Esophagus (tissue), 2 donors: ENCODE data around the gene VEPH1. TPM values are rescaled to one million over a fixed set of nuclear protein-coding genes. Genes with fewer than 3 reads are reported as not detected.

Source experiments
- H3K27ac ChIP-seq, 2 donors: one replicate each; pipeline ENCODE4 v1.5.1; 2013; ENCODE audit warnings: low read depth in 2 of 2, mild to moderate bottlenecking in 2 of 2, inconsistent platforms in 1 of 2, low read length in 1 of 2, moderate library complexity in 1 of 2
- H3K27me3 ChIP-seq, 2 donors: one replicate each; pipeline ENCODE4 v1.6.1; 2013; ENCODE audit warnings: low read length in 2 of 2, control low read depth in 1 of 2, mild to moderate bottlenecking in 1 of 2; ENCODE audit not compliant: insufficient read depth in 2 of 2, control insufficient read depth in 1 of 2
- H3K36me3 ChIP-seq, 2 donors: one replicate each; pipeline ENCODE4 v1.6.1; 2013; ENCODE audit warnings: low read length in 1 of 2; ENCODE audit not compliant: control insufficient read depth in 2 of 2, insufficient read depth in 2 of 2
- H3K4me1 ChIP-seq, 2 donors: one replicate each; pipeline ENCODE4 v1.6.1; 2013; ENCODE audit warnings: low read length in 1 of 2; ENCODE audit not compliant: control insufficient read depth in 2 of 2, insufficient read depth in 2 of 2
- H3K4me3 ChIP-seq, 2 donors: one replicate each; pipeline ENCODE4 v1.5.1; 2013; ENCODE audit warnings: low read length in 2 of 2, mild to moderate bottlenecking in 2 of 2, low read depth in 1 of 2, moderate library complexity in 1 of 2
- H3K9me3 ChIP-seq, 2 donors: one replicate each; pipeline ENCODE4 v1.6.1; 2013; ENCODE audit warnings: mild to moderate bottlenecking in 2 of 2, low read depth in 1 of 2, low read length in 1 of 2, moderate library complexity in 1 of 2; ENCODE audit not compliant: control insufficient read depth in 2 of 2, insufficient read depth in 1 of 2
- WGBS, 2 donors: extraction: QIAGEN DNeasy Blood & Tissue Kit; methylation state at CpG; one replicate each; pipeline ENCODE4 v1.1.7; 2013; 5-methylcytosine and 5-hydroxymethylcytosine counted together
- polyA plus RNA-seq, 2 donors: library from polyadenylated mRNA; stranded (reverse); fragments of 200-250 nt; gene quantifications; one replicate each; pipeline ENCODE4 v1.2.3, GENCODE V29; 2013
- donor health status: healthy with polysubstance abuse.
- donor health status: Bipolar disorder and iron deficiency.

The VEPH1 gene
- polyA plus RNA-seq, 2 donors: 0.07 to 0.08 TPM

- Histone ChIP-seq H3K9me3 (no peaks in the 10 kb centered on the region), H3K4me3 (no peak overlapping the region), H3K36me3 (no peaks in the 10 kb centered on the region), H3K27me3 (no peaks in the 10 kb centered on the region), H3K27ac (no peak overlapping the region), H3K4me1 (no peaks in the 10 kb centered on the region)
- WGBS, 2 donors: 78 to 83% methylated on average over 2 of the region's 2 CpGs
These were observed 227.4 kb downstream of the VEPH1 start for GRCh38 chr3:157275832-157276231.

DNA sequence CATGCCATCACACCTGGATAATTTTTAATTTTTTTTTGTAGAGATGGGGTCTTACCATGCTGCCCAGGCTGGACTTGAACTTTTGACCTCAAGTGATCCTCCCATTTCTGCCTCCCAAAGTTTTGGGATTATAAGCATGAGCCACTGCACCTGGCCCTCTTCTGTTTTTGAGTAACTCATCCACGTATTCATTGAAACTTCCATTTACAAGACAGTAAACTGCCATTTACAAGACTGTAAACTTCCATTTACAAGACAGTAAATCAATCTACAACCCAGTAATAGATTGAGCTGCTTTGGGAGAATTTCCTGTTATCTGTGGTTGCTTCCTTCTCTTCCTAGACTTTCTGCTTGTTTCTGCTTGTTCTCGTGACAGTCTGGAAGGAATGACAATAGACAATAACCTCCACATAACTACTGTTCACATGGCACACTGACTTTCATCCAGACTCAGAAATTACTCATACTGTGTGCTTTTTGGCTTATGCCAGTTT is 228.5 kb downstream of the VEPH1 start:
- Histone ChIP-seq H3K4me1 (no peaks in the 10 kb centered on the region), H3K9me3 (no peaks in the 10 kb centered on the region), H3K27me3 (no peaks in the 10 kb centered on the region), H3K36me3 (no peaks in the 10 kb centered on the region), H3K4me3 (no peak overlapping the region), H3K27ac (no peak overlapping the region)
- WGBS, 2 donors: 30 to 55% methylated on average over 2 of the region's 2 CpGs

- no peaks in the 10 kb centered on the region for H3K27me3 ChIP-seq
- no peak overlapping the region for H3K4me3 ChIP-seq
- no peaks in the 10 kb centered on the region for H3K9me3 ChIP-seq
- H3K36me3 ChIP-seq: no peaks in the 10 kb centered on the region
- H3K27ac ChIP-seq: no peak overlapping the region
- 84 to 86% methylated on average over 8 of the region's 8 CpGs for WGBS, 2 donors
- H3K4me1 ChIP-seq: no peaks in the 10 kb centered on the region
These were observed 231.8 kb downstream of the VEPH1 start for GRCh38 chr3:157271283-157271882.

DNA sequence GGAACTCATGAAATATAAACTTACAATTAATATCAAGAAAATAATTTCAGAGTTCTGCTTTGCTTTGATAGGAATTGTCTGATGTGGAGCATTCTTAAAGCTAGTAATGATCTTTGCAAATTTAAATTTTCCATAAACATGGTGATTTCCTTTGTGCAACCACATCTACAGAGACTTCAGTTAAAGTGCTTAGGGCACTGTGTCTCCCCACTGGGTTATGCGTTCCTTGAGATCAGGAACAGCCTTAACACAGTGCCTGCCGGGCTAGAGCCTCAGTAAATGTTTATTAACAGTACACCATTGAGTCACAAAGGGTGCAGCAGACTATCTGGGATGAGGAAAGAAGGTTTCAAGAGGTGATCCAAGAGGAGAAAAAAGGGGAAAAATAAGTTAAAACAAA is 235.2 kb downstream of the VEPH1 start:
- H3K36me3 ChIP-seq: no peaks in the 10 kb centered on the region
- no peaks in the 10 kb centered on the region for H3K4me1 ChIP-seq
- no peak overlapping the region for H3K4me3 ChIP-seq
- no peak overlapping the region for H3K27ac ChIP-seq
- no peaks in the 10 kb centered on the region for H3K27me3 ChIP-seq
- no peaks in the 10 kb centered on the region for H3K9me3 ChIP-seq
- 76 to 91% methylated on average over 2 of the region's 2 CpGs for WGBS, 2 donors

DNA sequence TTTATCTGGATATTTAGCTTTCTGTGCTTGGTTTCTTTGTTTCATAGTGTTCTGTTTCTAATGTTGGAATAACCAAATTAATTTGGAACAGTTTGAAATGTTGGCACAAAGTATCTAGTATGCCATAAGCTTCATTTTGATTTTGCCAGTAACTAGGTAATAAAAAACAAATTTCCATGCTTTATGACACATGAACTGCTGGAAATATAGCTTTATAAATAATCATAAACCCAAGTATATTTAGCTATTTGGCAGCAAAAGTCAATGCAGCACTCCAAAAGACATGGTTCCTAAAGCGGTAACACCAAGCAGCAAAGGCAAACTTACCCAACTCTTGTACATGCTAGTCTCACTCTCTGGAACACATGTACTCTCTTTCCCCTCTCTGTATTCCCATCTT is 237.3 kb downstream of the VEPH1 start:
- no peaks in the 10 kb centered on the region for H3K27me3 ChIP-seq
- no peaks in the 10 kb centered on the region for H3K4me1 ChIP-seq
- no peak overlapping the region for H3K4me3 ChIP-seq
- no peak overlapping the region for H3K27ac ChIP-seq
- H3K9me3 ChIP-seq: no peaks in the 10 kb centered on the region
- WGBS, 2 donors: 95% methylated on average over 1 of the region's 1 CpG
- no peaks in the 10 kb centered on the region for H3K36me3 ChIP-seq

DNA sequence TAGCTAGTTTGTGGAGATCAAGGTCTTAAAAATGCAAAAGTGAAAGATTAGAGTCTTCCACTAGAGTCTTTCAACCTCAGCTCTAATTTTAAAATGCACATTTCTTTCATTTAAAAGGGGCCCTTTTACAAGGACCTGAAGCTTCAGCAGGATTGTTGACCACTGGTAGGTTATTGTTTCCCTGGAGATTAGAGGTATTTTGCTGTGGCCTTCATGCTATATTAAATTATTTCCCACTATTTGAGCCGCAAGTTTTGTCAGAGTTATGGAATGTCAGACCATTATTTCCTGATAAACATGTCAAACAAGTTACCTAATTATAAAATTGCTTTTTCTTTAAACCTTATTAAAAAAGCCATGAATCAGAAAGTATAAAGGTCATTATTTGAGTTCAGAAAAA is 240.2 kb downstream of the VEPH1 start:
- Histone ChIP-seq H3K4me3 (no peak overlapping the region), H3K27ac (no peak overlapping the region), H3K9me3 (no peaks in the 10 kb centered on the region), H3K4me1 (no peaks in the 10 kb centered on the region), H3K27me3 (no peaks in the 10 kb centered on the region), H3K36me3 (no peaks in the 10 kb centered on the region)
- WGBS, 2 donors: 61 to 67% methylated on average over 1 of the region's 1 CpG

GRCh38 chr3:157261000-157261399 is 242.2 kb downstream of the VEPH1 start:
- Histone ChIP-seq H3K9me3 (no peaks in the 10 kb centered on the region), H3K4me3 (no peak overlapping the region), H3K36me3 (no peaks in the 10 kb centered on the region), H3K27ac (no peak overlapping the region), H3K27me3 (no peaks in the 10 kb centered on the region), H3K4me1 (no peaks in the 10 kb centered on the region)
- WGBS, 2 donors: 82% methylated on average over 6 of the region's 6 CpGs

DNA sequence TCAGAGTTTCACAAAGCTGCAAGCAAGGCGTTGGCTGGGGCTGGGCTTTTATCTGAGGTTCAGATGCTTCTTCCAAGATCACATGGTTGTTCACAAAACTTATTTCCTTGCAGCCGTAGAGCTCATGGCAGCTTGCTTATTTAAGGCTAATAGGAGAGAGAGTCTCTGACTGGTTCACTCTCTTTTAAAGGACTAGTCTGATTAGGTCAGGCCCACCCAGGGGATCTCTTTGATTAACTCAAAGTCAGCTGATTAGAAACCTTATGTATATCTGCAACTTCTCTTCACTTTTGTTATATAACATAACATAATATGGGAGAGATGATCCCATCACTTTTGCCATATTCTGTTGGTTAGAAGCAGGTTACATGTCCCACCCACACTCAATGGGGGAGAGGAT is 243.4 kb downstream of the VEPH1 start:
- Histone ChIP-seq H3K36me3 (no peaks in the 10 kb centered on the region), H3K4me3 (no peak overlapping the region), H3K27me3 (no peaks in the 10 kb centered on the region), H3K27ac (no peak overlapping the region), H3K9me3 (no peaks in the 10 kb centered on the region), H3K4me1 (no peaks in the 10 kb centered on the region)
- WGBS, 2 donors: 84 to 89% methylated on average over 2 of the region's 2 CpGs

DNA sequence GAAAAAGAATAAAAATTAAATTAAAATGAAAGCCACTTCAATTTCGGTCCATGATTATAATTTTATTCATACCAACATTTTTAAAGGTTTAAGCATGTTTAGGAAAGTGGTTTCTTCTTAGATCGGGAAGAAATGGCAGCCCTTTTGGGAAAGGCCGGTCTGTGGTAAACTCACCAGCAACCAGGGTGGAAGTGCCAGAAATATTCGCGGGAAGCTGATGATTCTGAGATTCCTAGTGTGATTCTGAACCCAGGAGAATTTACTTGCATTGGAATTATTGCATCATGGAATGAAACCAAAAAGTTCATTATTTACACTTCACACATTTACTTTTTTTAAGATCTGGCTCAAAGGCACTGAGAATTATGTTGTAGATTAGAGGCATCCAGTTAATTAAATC is 246.1 kb downstream of the VEPH1 start:
- Histone ChIP-seq H3K36me3 (no peaks in the 10 kb centered on the region), H3K27me3 (no peaks in the 10 kb centered on the region), H3K9me3 (no peaks in the 10 kb centered on the region), H3K4me1 (no peaks in the 10 kb centered on the region), H3K27ac (no peak overlapping the region), H3K4me3 (no peak overlapping the region)
- 88 to 96% methylated on average over 5 of the region's 5 CpGs for WGBS, 2 donors

GRCh38 chr3:157255797-157256196 is 247.4 kb downstream of the VEPH1 start:
- Histone ChIP-seq H3K27me3 (no peaks in the 10 kb centered on the region), H3K9me3 (no peaks in the 10 kb centered on the region), H3K36me3 (no peaks in the 10 kb centered on the region), H3K27ac (no peak overlapping the region), H3K4me1 (no peaks in the 10 kb centered on the region), H3K4me3 (no peak overlapping the region)
- WGBS, 2 donors: 34 to 39% methylated on average over 1 of the region's 1 CpG
